MCF 10A (cell line): ENCODE measurements around the gene BOLA3. TPM values are rescaled to one million over a fixed set of nuclear protein-coding genes. Genes with fewer than 3 reads are reported as not detected.

Source experiments
- BruUV-seq: library from RNA; stranded (reverse); fragments of 400-500 nt; replicated peaks from 2 replicates; lab custom pipeline; 2021; lab: Mats Ljungman, UMichigan
- CTCF ChIA-PET: fragments of 300-600 bp; sonication (Branson Sonifier 250); formaldehyde crosslinking; extraction: SDS; loops from one replicate; lab custom pipeline; 2021; ENCODE audit warnings: antibody characterized with exemption, inconsistent platforms; lab: Yijun Ruan, JAX
- POLR2A ChIA-PET: fragments of 300-600, 350-650 bp; sonication (Branson Sonifier 250); formaldehyde crosslinking; extraction: SDS; loops from one replicate; lab custom pipeline; 2020; ENCODE audit warnings: antibody characterized with exemption, inconsistent platforms; lab: Yijun Ruan, JAX
- DNase-seq: peaks from one replicate; pipeline ENCODE4 v3.0.0-alpha.2; 2018; ENCODE audit not compliant: unreplicated experiment
- H3K27ac Mint-ChIP-seq: one replicate; pipeline ENCODE4 v1.8.0; 2022; ENCODE audit warnings: mild to moderate bottlenecking, low read depth, mixed read lengths; ENCODE audit not compliant: unreplicated experiment
- H3K27me3 Mint-ChIP-seq: one replicate; pipeline ENCODE4 v1.8.0; 2022; ENCODE audit warnings: mixed read lengths; ENCODE audit not compliant: insufficient read depth, unreplicated experiment
- H3K36me3 Mint-ChIP-seq: one replicate; pipeline ENCODE4 v1.8.0; 2022; ENCODE audit warnings: mild to moderate bottlenecking, moderate library complexity, mixed read lengths; ENCODE audit not compliant: insufficient read depth, unreplicated experiment
- H3K4me1 Mint-ChIP-seq: one replicate; pipeline ENCODE4 v1.8.0; 2022; ENCODE audit warnings: mixed read lengths; ENCODE audit not compliant: insufficient read depth, unreplicated experiment
- H3K4me3 Mint-ChIP-seq: one replicate; pipeline ENCODE4 v1.8.0; 2022; ENCODE audit warnings: mild to moderate bottlenecking, moderate library complexity, mixed read lengths; ENCODE audit not compliant: unreplicated experiment
- H3K9me3 Mint-ChIP-seq: one replicate; pipeline ENCODE4 v1.8.0; 2022; ENCODE audit warnings: mixed read lengths; ENCODE audit not compliant: unreplicated experiment
- CTCF ChIP-seq: fragments of 200-600 bp; IDR thresholded peaks from one replicate; pipeline ENCODE4 v1.8.0; 2022; ENCODE audit warnings: antibody characterized with exemption, mild to moderate bottlenecking; ENCODE audit not compliant: unreplicated experiment
- intact Hi-C: fragments of 100-400 bp; cut with micrococcal nuclease; formaldehyde crosslinking; loops from 2 replicates; pipeline ENCODE4 v1.14.1; 2022
- total RNA-seq: library from RNA; stranded (reverse); gene quantifications from 2 replicates; pipeline ENCODE4 v1.2.3, GENCODE V29; 2022

Gene BOLA3
- total RNA-seq, 1 experiment from 2014 or later, result 72.5 TPM

DNA sequence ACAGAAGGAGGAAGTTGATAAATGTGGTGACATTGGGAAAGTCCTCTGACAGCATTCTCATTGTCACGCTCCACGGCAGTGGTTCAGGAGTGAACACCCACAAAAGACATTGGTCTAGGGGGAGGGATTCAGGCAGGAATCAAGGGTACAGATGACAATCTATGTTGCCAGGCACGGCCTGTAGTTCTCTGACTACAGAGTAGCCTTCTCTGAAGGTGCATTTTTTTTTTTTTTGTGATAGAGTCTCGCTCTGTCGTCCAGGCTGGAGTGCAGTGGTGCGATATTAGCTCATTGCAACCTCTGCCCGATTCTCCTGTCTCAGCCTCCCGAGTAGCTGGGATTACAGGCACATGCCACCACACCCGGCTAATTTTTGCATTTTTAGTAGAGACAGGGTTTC, 38.3 kb upstream of the BOLA3 start:
- H3K4me1 Mint-ChIP-seq, result peaks cover 12% of the 10 kb centered on the region
- H3K27ac Mint-ChIP-seq, result peak overlapping the region; percentile 46
- no peak for DNase-seq
- no peaks in the 10 kb centered on the region for H3K27me3 Mint-ChIP-seq
- no peaks in the 10 kb centered on the region for H3K36me3 Mint-ChIP-seq
- POLR2A ChIA-PET, result no interaction called here
- H3K9me3 Mint-ChIP-seq, result no peaks in the 10 kb centered on the region
- no peak for TF ChIP-seq CTCF
- intact Hi-C loops, result no loop called here
- H3K4me3 Mint-ChIP-seq, result no peak overlapping the region
- no TSS peak for BruUV-seq
- CTCF ChIA-PET, result no interaction called here

- Mint-ChIP-seq H3K27ac (no peak overlapping the region), H3K36me3 (no peaks in the 10 kb centered on the region), H3K9me3 (no peaks in the 10 kb centered on the region), H3K4me3 (no peak overlapping the region), H3K27me3 (no peaks in the 10 kb centered on the region), H3K4me1 (peaks cover 10% of the 10 kb centered on the region)
- DNase-seq, result no peak
- ChIA-PET CTCF (interaction anchor here (0.5 to 1.1 kb wide), 3 partner anchors 35 to 126 kb away, joined by 3 to 5 read pairs (median 3); no protein-coding TSS in a partner anchor), POLR2A (interaction anchor here (1.2 kb wide), 1 partner anchor 15 kb away, joined by 7 read pairs; the partner anchor contains the start of gene MTHFD2)
- BruUV-seq, result no TSS peak
- intact Hi-C loops, result no loop called here
- no peak for TF ChIP-seq CTCF
Measured at GRCh38 chr2:74183878-74184277, 36.2 kb upstream of the BOLA3 start.

DNA sequence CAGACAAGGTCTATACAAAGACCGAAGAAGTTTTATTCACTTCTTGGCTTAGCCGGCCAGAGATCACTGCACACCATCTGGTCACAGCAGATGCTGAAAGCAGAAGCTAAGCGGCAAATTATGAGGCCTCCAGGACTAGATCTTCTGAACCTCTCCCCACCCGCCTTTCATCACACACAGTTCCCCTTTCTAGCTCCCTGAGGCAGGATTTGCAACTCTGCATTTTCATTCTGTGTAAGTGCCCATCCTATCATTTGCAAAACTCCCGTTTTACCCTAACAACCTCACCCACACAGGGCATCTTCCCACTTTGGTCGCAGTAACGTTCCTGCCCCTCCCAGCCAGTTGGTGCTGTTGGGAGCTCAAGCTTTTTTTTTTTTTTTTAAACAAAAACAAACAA, 34.0 kb upstream of the BOLA3 start:
- DNase-seq, result no peak
- H3K27ac Mint-ChIP-seq, result no peak overlapping the region
- no peak for TF ChIP-seq CTCF
- intact Hi-C loops, result no loop called here
- no peaks in the 10 kb centered on the region for H3K36me3 Mint-ChIP-seq
- H3K4me3 Mint-ChIP-seq, result no peak overlapping the region
- no peaks in the 10 kb centered on the region for H3K9me3 Mint-ChIP-seq
- POLR2A ChIA-PET, result interaction anchor here (4.6 to 5.8 kb wide), 2 partner anchors 8 to 17 kb away, joined by 112 to 148 read pairs; partner anchors contain the start of gene MTHFD2
- peaks cover 5% of the 10 kb centered on the region for H3K4me1 Mint-ChIP-seq
- no peaks in the 10 kb centered on the region for H3K27me3 Mint-ChIP-seq
- no TSS peak for BruUV-seq
- CTCF ChIA-PET, result interaction anchor here (0.6 to 1.3 kb wide), 2 partner anchors 61 to 75 kb away, joined by 3 to 4 read pairs; no protein-coding TSS in a partner anchor

- Mint-ChIP-seq H3K27me3 (no peaks in the 10 kb centered on the region), H3K27ac (no peak overlapping the region), H3K4me3 (peak overlapping the region; percentile 78), H3K36me3 (no peaks in the 10 kb centered on the region), H3K4me1 (peaks cover 19% of the 10 kb centered on the region), H3K9me3 (no peaks in the 10 kb centered on the region)
- BruUV-seq, result no TSS peak
- ChIA-PET CTCF (interaction anchor here (0.6 to 3.0 kb wide), 16 partner anchors 9 to 355 kb away, joined by 3 to 15 read pairs (median 3); no protein-coding TSS in a partner anchor), POLR2A (interaction anchor here (0.7 to 5.8 kb wide), 28 partner anchors 10 to 489 kb away, joined by 3 to 148 read pairs (median 5); partner anchors contain the start of genes BOLA3, DGUOK, MTHFD2 and STAMBP)
- peak; percentile 47 for DNase-seq
- peak; percentile 44 for TF ChIP-seq CTCF
- intact Hi-C loops, result no loop called here
Measured at GRCh38 chr2:74179063-74179865, 31.6 kb upstream of the BOLA3 start.
